Measurements from ENCODE around the gene MYL7.

- TF ChIP-seq MAX (IDR thresholded peaks at IDR 0.05; ENCODE audit: low read depth, low read length): no peak
- TF ChIP-seq POLR2A (IDR thresholded peaks at IDR 0.05; ENCODE audit: extremely low read depth, insufficient read length): no peak
These were observed 3.4 kb upstream of the MYL7 start for GRCh38 chr7:44144426-44144967.
